GM18909 (cell line): ENCODE results near the gene SPTBN2.

Source experiments
- ATAC-seq: cut with Tn5 transposase; IDR thresholded peaks from one replicate; pipeline ENCODE4 v1.9.1; 2021; ENCODE audit warnings: mild to moderate bottlenecking; ENCODE audit not compliant: unreplicated experiment, poor library complexity

The SPTBN2 gene

GRCh38 chr11:66686801-66687750 is 41.9 kb downstream of the SPTBN2 start:
- no peak for ATAC-seq

- no peak for ATAC-seq
Observed at GRCh38 chr11:66686100-66686785, 42.8 kb downstream of the SPTBN2 start.

GRCh38 chr11:66685276-66686099 is 43.5 kb downstream of the SPTBN2 start:
- ATAC-seq, result no peak

GRCh38 chr11:66684635-66685034 is 44.4 kb downstream of the SPTBN2 start:
- no peak for ATAC-seq

- ATAC-seq, result no peak
Observed at GRCh38 chr11:66683877-66684276, 45.1 kb downstream of the SPTBN2 start.

- no peak for ATAC-seq
Observed at GRCh38 chr11:66680966-66681645, 47.9 kb downstream of the SPTBN2 start.

- ATAC-seq, result peak; percentile 86
Observed at GRCh38 chr11:66677599-66678375, 51.2 kb downstream of the SPTBN2 start, which contains the start of gene RBM4B. TSS of gene RBM4B (minus strand) at chr11:66677887. CDS start at chr11:66677079, 808 bp downstream.

GRCh38 chr11:66676931-66677598 is 52.0 kb downstream of the SPTBN2 start:
- no peak for ATAC-seq

- no peak for ATAC-seq
Observed at GRCh38 chr11:66676282-66676919, 52.6 kb downstream of the SPTBN2 start.

GRCh38 chr11:66674964-66675602 is 53.9 kb downstream of the SPTBN2 start:
- no peak for ATAC-seq

- ATAC-seq, result no peak
Observed at GRCh38 chr11:66670816-66671215, 58.2 kb downstream of the SPTBN2 start.

- ATAC-seq, result no peak
Observed at GRCh38 chr11:66665369-66665768, 63.6 kb downstream of the SPTBN2 start.

- ATAC-seq, result no peak
Observed at GRCh38 chr11:66663741-66664296, 65.2 kb downstream of the SPTBN2 start.

- no peak for ATAC-seq
Observed at GRCh38 chr11:66659763-66660162, 69.3 kb downstream of the SPTBN2 start.

- no peak for ATAC-seq
Observed at GRCh38 chr11:66653123-66653522, 75.9 kb downstream of the SPTBN2 start.

GRCh38 chr11:66652651-66653050 is 76.4 kb downstream of the SPTBN2 start:
- no peak for ATAC-seq

- ATAC-seq, result no peak
Observed at GRCh38 chr11:66651016-66651415, 78.0 kb downstream of the SPTBN2 start.
